ENCODE measurements around the gene CADPS.

The CADPS gene

DNA sequence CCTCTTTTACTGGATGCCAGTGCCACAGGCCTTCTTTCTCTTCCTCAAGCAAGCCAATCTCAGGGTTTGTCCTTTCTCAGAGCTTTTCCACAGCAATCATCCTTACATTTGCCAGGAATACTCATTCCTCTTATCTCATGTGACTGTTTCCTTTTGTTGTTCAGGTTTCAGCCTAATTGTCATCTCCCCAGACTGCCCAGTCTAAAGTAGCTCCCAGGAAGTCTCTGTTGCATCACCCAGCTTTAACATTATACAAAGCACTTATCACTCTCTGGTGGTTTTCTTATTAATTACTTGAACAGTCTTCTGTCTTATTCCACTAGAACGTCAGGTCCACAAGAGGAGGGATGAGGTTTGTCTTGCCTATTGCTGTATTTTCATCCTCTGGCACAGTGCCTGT is 65.8 kb downstream of the CADPS start:
- no peak for DNase-seq (ENCODE audit: low read depth)
- TF ChIP-seq, protein P1, sequence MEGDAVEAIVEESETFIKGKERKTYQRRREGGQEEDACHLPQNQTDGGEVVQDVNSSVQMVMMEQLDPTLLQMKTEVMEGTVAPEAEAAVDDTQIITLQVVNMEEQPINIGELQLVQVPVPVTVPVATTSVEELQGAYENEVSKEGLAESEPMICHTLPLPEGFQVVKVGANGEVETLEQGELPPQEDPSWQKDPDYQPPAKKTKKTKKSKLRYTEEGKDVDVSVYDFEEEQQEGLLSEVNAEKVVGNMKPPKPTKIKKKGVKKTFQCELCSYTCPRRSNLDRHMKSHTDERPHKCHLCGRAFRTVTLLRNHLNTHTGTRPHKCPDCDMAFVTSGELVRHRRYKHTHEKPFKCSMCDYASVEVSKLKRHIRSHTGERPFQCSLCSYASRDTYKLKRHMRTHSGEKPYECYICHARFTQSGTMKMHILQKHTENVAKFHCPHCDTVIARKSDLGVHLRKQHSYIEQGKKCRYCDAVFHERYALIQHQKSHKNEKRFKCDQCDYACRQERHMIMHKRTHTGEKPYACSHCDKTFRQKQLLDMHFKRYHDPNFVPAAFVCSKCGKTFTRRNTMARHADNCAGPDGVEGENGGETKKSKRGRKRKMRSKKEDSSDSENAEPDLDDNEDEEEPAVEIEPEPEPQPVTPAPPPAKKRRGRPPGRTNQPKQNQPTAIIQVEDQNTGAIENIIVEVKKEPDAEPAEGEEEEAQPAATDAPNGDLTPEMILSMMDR (IDR thresholded peaks at IDR 0.05; ENCODE audit: insufficient read depth, low read depth, low read length, missing control alignments), result no peak

DNA sequence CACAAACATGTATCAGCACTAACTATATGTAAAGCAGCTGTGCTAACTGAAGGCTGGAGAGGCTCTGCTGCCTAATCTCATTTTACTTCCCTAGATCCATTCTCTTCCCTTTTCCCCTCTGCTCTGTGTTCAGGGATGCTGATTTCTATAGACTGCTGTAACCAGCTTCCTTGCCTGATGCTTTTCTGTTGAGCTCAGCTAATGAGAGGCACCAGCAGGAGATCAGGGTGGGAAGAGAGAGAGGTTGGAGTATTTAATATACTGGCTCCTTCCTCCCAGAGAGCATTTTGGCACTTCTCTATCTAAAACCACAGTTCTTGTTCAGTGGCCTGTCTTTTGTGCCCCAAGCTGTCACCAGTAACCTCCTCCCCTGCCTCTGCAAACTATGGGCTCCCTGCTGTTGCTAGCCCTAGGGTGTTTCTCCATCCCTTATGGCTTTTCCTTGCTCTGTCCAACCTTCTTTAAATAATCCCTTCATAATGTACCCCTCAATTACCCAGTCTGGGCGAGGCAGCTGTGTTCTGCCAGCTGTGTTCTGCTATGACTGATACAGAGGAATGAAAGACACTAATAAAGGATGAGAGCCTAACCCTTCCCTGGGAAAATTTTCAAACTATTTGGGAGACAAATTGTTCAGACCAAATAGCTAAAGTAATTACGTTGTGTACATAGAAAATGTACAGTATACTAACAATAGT is 69.5 kb downstream of the CADPS start:
- H3K4me3 ChIP-seq (ENCODE audit: low read depth, low read length), result no peak overlapping the region
- TF ChIP-seq, protein P1 (IDR thresholded peaks at IDR 0.05; ENCODE audit: insufficient read depth, low read depth, low read length, missing control alignments), result no peak
- no peak for DNase-seq (ENCODE audit: low read depth)

More for the DNA sequence above, 65.8 kb downstream of the CADPS start:
- no peak overlapping the region for H3K4me3 ChIP-seq (ENCODE audit: low read depth, low read length)

DNA sequence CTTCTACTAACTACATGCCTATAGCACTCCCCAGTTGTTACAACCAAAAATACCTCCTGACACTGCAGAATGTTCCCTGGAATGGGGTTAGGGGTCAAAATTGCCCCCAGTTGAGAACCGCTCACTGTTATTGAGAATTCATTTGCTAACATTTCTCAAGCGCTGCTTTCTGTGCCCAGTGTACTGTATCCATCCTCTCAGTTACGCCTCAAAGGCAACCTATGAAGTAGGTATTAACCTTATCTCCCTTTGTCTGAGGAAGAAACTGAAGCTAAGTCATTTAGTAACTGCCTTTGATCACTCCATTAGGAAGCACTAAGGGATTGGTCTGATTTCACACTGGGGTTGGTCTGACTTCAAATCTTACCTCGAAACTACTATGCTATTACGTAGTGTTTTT is 70.1 kb downstream of the CADPS start:
- no peak for DNase-seq (ENCODE audit: low read depth)
- H3K4me3 ChIP-seq (ENCODE audit: low read depth, low read length), result no peak overlapping the region
- TF ChIP-seq, protein P1 (IDR thresholded peaks at IDR 0.05; ENCODE audit: insufficient read depth, low read depth, low read length, missing control alignments), result no peak

DNA sequence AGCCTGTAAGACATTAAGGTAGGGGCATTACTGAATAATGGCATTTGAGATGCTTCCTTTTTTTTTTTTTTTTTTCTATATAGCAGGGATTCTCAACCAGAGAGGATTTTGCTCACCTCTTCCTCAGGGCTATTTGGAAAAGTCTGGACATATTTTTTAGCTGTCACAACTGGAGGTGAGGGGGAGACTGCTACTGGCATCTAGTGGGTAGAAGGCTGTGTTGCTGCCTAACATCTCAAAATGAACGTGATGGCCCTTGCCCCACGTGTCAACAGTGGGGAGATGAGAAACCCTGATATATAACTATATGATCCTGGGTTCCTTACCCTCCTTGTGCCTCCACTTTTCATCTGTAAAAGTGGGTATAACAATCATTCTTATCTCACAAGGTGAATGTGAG is 71.9 kb downstream of the CADPS start:
- TF ChIP-seq, protein P1 (IDR thresholded peaks at IDR 0.05; ENCODE audit: insufficient read depth, low read depth, low read length, missing control alignments), result no peak
- no peak for DNase-seq (ENCODE audit: low read depth)
- H3K4me3 ChIP-seq (ENCODE audit: low read depth, low read length), result no peak overlapping the region

DNA sequence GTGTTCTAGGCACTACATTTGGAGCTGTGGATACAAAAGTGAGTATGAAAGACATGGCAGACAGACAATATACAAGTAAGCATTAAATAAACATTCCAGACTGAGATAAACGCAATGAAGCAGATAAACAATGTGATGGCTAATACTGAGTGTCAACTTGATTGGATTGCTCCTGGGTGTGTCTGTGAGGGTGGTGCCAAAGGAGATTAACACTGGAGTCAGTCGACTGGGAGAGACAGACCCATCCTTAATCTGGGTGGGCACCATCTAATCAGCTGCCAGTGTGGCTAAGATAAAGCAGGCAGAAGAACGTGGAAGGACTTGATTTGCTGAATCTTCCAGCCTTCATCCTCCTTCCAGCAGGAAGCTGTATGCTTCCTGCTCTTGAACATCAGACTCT is 77.2 kb downstream of the CADPS start:
- TF ChIP-seq, protein P1 (IDR thresholded peaks at IDR 0.05; ENCODE audit: insufficient read depth, low read depth, low read length, missing control alignments), result no peak
- H3K4me3 ChIP-seq (ENCODE audit: low read depth, low read length), result no peak overlapping the region
- no peak for DNase-seq (ENCODE audit: low read depth)

DNA sequence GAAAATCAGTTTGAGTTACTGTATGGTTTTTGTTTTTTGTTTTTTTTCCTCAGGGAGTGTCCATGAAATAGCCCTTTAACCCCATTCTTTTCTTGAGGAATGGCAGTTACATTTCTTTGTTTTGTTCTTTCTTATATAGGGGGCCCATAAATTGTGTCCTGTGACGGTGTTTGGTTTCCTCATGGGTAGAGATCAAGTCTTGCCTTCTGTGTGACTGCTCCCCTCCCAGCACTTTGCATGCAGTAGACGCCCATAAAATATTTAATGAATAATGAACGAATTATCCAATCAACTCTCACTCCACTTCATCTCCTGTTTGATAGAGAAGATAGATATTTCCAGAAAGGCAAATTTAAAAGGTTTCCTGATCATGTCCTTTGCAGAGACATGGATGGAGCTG is 78.1 kb downstream of the CADPS start:
- no peak overlapping the region for H3K4me3 ChIP-seq (ENCODE audit: low read depth, low read length)
- TF ChIP-seq, protein P1 (IDR thresholded peaks at IDR 0.05; ENCODE audit: insufficient read depth, low read depth, low read length, missing control alignments), result no peak
- DNase-seq (ENCODE audit: low read depth), result no peak
